IPS-11a (cell line): ENCODE data around the gene PSMD5.

Experiments used
- H3K4me3 ChIP-seq: one replicate; pipeline ENCODE4 v1.5.1; 2013; ENCODE audit warnings: low read depth, low read length, control low read depth

PSMD5 gene

GRCh38 chr9:120842685-120843485 lies at the start of gene PSMD5:
TSS of gene PSMD5 (minus strand) at chr9:120842922. CDS start at chr9:120842909, 13 bp downstream.
- H3K4me3 ChIP-seq = peak within 1 kb of the TSS; percentile 95

GRCh38 chr9:120891884-120892747 lies 49.4 kb upstream of the PSMD5 start:
- no peak overlapping the region for H3K4me3 ChIP-seq

DNA sequence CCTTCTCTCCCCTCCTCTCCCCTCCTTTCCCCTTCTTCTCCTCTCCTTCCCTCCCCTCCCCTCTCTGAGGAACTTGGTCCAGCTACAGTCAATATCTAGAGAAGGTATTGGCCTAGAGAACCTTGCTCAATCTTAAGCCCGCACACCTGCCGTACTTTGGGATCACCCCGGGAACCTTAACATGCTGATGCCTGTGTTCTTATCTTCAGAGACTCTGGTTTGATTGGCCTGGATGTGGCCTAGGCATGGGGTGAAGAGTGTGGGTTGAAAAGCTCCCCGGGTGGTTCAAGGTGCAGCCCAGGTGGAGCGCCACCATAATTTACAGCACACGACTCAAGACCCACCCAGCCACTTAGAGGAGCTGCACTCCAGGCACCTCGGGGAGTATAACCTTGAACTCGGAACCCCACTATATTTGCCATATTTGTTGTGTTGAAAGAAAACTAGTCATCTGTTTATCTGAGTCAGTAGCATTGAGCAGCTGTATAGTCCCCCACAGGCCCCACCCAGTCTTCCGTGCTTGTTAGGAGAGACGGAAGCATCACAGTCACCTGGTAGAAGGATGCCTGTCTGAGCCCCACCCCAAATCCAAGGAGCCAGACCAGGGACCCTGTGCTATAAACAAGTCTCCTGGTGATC lies 48.6 kb upstream of the PSMD5 start:
- no peak overlapping the region for H3K4me3 ChIP-seq

GRCh38 chr9:120890320-120891244 lies 47.9 kb upstream of the PSMD5 start:
- H3K4me3 ChIP-seq = no peak overlapping the region

GRCh38 chr9:120889606-120890271 lies 47.0 kb upstream of the PSMD5 start:
- no peak overlapping the region for H3K4me3 ChIP-seq

DNA sequence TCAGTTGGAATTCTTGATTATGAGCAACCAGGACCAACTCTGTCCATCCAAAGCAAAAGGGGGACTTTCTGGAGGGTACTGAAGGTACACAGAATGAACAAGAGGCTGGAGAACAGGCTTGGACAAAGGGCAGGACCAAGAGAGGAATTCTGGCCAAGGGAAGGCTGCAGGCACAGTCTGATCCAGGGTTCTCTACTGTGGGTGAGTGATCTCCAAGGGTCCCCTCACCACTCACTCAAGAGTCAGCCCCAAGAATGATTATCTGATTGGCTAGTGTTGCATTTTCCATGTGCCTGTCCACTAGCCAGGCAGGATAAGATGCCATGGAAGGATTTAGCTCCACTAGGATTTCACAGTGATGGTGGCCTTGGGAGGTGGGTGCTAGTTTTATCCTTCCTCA lies 45.9 kb upstream of the PSMD5 start:
- H3K4me3 ChIP-seq = no peak overlapping the region

- no peak overlapping the region for H3K4me3 ChIP-seq
These were observed 43.8 kb upstream of the PSMD5 start for GRCh38 chr9:120886490-120886967.

GRCh38 chr9:120885958-120886357 lies 43.2 kb upstream of the PSMD5 start:
- no peak overlapping the region for H3K4me3 ChIP-seq

- no peak overlapping the region for H3K4me3 ChIP-seq
These were observed 42.7 kb upstream of the PSMD5 start for GRCh38 chr9:120885457-120885856.

DNA sequence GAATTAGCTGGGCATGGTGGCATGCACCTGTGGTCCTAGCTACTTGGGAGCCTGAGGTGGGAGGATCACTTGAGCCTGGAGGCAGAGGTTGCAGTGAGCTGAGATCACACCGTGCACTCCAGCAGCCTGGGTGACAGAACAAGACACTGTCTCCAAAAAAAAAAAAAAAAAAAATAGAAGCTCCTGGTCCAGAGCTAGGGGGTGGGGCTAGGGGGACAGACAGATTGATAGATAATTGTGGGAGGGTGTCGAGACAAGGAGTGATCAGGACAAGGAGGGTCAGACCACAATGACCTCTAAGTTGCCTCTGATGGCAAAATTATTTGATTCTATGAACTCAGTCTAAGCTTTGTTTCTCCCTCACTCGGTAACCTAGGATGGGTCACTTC lies 40.9 kb upstream of the PSMD5 start:
- no peak overlapping the region for H3K4me3 ChIP-seq

- no peak overlapping the region for H3K4me3 ChIP-seq
These were observed 40.3 kb upstream of the PSMD5 start for GRCh38 chr9:120882935-120883607.

DNA sequence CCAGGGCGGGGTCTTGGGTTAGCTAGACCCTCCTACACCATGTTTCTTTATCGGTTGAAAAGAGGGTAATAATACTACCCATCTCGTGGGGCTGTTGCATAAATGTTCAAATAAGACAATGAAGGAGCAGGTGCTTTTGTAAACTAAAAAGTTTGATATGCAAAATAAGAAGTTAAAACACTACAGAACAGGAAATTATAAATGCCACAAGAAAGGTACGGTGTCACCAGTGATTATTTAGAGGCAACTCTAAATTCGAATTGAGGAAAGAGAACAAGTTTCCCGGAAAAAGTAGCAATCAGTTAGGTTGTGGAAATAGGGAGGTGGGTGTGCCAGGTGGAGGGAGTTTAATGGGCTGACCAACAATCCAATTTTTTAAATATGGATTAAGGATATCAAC lies 36.7 kb upstream of the PSMD5 start:
- H3K4me3 ChIP-seq = no peak overlapping the region

DNA sequence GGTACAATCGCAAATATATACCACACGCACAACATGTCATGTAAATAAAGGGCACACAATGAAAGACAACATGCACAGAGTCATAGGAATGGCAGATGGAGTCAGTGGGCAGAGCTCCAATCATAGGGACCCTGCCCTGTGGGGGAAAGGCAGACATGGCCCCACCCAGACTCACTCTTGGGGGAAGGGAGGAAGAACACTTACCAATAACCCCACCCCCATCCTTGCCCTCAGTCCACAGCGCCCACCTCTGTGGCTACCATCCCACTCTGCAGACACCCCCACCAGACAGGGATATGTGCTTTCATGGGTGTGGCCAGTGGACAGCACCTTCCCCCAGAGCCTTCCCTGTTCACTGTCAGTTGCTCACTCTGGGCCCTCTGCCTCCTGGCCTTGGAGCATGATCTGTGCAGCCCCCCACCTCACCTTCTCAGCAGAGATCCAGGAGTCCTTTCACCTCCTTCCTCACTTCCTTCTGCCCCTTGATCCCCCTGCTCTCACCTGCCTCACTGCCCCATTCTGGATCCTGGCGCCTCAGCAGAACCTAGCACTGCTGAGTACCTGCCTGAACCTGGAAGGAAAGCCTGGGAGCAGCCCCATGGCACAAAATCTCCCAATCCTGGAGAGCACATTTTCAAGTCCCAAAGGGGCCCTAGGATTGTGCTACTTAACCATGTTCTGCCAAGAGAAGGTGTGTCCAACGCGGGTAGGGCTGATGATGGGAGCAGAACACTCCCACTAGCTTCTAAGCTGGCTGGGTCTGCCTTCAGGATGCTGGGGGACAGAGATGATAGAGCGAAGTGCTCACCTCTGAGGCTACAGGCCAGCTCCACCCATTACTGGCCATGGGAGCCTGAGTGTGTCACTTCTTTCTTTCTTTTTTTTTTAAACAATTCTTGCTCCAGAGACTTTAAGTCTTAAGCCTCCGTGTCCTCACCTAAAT lies 35.7 kb upstream of the PSMD5 start:
- H3K4me3 ChIP-seq = no peak overlapping the region

DNA sequence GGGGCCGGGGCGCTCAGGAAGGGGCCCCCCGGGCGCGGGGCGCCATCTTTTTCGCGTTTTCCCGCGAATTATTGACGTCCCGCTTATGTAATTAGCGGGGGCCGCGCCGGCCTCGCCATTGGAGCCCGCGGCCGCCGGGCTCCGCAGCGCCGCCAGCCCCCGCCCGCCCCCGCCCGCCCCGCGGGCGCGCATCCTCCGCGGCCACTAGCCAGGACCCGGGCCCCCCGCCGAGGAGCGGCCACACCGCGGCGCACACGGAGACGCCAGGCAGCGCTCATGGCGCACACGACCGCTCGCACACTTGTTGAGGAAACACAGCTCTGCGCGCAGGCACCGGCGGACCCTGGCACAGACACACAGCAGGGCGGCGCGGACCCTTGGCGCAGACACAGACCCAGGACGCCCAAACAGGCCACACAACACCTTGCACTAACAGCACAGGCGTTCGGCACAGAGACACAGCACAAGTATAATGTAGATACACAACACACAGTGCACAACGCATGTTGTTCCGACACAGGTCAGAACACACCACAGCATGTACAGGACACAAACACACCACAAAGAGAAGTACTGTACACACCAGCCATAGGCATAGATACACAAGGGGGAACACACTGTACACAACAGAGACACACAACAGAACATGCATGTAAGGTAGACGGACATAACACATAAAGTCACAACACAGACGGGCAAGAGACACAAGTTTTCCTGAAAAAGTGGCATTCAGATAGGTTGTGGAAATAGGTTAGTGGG lies 34.7 kb upstream of the PSMD5 start:
- peak overlapping the region; percentile 63 for H3K4me3 ChIP-seq

DNA sequence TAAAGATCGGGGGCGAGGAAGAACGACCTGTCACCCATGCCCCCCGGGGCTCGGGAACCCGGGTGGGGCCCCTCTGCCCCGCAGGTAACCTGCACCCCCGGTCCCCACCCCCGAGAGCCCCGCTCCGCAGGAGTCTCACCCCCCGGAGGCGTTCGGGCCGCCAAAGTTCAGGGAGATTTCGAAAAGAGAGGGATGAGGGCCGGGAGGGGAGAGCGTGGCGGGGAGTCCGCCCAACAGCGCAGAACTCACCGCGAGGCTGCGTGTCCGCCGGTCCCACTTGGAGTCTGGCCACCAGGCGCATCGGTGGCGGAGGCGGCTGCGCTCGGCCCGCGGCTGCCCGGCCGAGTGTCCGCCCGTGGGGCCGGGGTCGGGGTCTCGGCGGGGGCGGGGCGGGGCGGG lies 34.1 kb upstream of the PSMD5 start, which contains the start of gene PHF19:
PHF19 (minus strand) TSS at position 347 of the 399 bp plus-strand sequence. CDS start 2,447 bp downstream, outside the sequence.
- H3K4me3 ChIP-seq = peak within 1 kb of the TSS; percentile 63

DNA sequence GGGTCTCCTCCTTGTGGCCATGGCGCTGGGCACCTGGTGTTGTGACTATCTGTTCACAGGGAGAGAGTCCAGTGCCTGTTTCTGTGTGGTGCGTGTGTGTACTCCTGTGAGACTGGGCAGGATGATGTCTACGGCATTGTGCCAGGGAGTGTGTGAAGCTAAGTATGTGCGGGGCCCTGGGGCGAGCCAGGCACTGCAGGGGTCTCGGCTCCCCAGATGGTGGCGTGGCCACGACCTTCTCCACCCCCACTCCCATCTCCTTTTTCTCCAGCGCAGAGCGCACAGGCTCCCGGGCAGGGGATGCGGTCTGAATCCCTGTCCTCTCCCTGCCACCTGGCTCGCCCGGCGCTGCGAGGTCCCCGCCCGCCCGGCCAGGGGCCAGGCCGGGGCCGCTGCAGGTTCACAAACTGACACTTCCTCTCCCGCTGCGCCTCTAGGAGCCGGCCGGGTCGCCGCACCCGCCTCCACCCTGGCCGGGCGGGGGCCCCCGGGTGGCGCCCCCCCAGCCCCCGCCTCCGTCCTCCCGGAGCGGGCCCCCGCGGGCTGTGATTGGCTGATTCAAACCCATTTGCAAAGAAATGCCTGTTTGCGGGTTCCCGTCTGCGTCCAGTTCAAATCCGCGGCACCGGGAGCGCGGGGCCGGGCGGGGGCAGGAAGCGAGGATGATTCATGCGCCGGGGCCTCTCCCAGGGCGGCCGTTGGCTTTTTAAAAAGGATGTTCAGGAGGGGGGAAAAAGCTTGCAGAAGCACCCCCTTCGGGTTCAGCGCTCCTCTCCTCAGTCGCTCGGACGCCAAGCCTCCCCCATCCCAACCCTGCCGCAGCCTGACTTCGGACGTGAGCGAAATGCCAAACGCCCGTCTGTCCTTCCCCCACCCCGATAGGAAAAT lies 33.5 kb upstream of the PSMD5 start:
- H3K4me3 ChIP-seq = peak overlapping the region; percentile 57
